K562 (cell line): Measurements from ENCODE around the gene VPS35L. TPM values are rescaled to one million over a fixed set of nuclear protein-coding genes. Genes with fewer than 3 reads are reported as not detected.

Source experiments
- ATAC-seq: fragments of 200-7000 bp; cut with Tn5 transposase; 3 replicates; pipeline ENCODE4 v1.9.1; 2020; ENCODE audit warnings: moderate library complexity
- BruUV-seq: library from RNA; stranded (reverse); fragments of 400-500 nt; replicated peaks from 2 replicates; lab custom pipeline; 2021; lab: Mats Ljungman, UMichigan
- CTCF ChIA-PET: fragments of 300-600 bp; formaldehyde crosslinking; extraction: SDS; loops from one replicate; lab custom pipeline; 2021; ENCODE audit warnings: low intra/inter-chr PET ratio; lab: Yijun Ruan, JAX
- POLR2A ChIA-PET: fragments of 300-600, 350-650 bp; sonication (Branson Sonifier 250); formaldehyde crosslinking; extraction: SDS; loops from one replicate; lab custom pipeline; 2021; ENCODE audit warnings: antibody characterized with exemption, inconsistent platforms; lab: Yijun Ruan, JAX
- DNase-seq, 4 experiments: peaks; one replicate each; pipeline versions ENCODE4 v3.0.0 to v3.0.0-alpha.2; 2011 to 2018; ENCODE audit warnings: low spot score in 3 of 4, mixed read lengths in 3 of 4; ENCODE audit errors: extremely low read depth in 1 of 4
- FAIRE-seq: peaks from 2 replicates; lab custom pipeline; 2011; peaks lifted over from hg19 to GRCh38; lab: Jason Lieb, UNC
- H2AFZ ChIP-seq: 2 replicates; pipeline ENCODE4 v1.6.0; 2011; ENCODE audit warnings: low read depth, low read length, control low read depth, inconsistent platforms
- H3K27ac ChIP-seq: fragments of 200-600 bp; 3 replicates; pipeline ENCODE4 v1.8.0; 2011; ENCODE audit warnings: low read depth, mild to moderate bottlenecking, control low read depth, inconsistent platforms, low read length, moderate library complexity, mixed read lengths; ENCODE audit errors: extremely low read depth
- H3K27me3 ChIP-seq, 2 experiments: fragments of 300-600 bp in 1 of 2; 2 replicates in 1 of 2; 3 replicates in 1 of 2; pipeline versions ENCODE4 v1.6.0 to v1.8.0; 2011; ENCODE audit warnings: inconsistent platforms in 2 of 2, low read length in 2 of 2, mild to moderate bottlenecking in 1 of 2, mixed read lengths in 1 of 2, moderate library complexity in 1 of 2; ENCODE audit not compliant: control insufficient read depth in 2 of 2, insufficient read depth in 2 of 2
- H3K36me3 ChIP-seq: fragments of 300-600 bp; 3 replicates; pipeline ENCODE4 v1.8.0; 2011; ENCODE audit warnings: mild to moderate bottlenecking, low read length, inconsistent platforms; ENCODE audit not compliant: control insufficient read depth, insufficient read depth
- H3K4me1 ChIP-seq, 2 experiments: fragments of 200-600 bp in 1 of 2; replicated peaks in 1 of 2; 2 replicates in 1 of 2; 3 replicates in 1 of 2; pipeline versions ENCODE4 v1.5.1 to v1.8.0; 2011; ENCODE audit warnings: inconsistent platforms in 2 of 2, low read length in 2 of 2, mild to moderate bottlenecking in 1 of 2, mixed read lengths in 1 of 2, moderate library complexity in 1 of 2; ENCODE audit not compliant: control insufficient read depth in 2 of 2, insufficient read depth in 2 of 2
- H3K4me2 ChIP-seq: 2 replicates; pipeline ENCODE4 v1.6.1; 2011; ENCODE audit warnings: low read length, control low read depth, inconsistent platforms, mixed read lengths; ENCODE audit not compliant: insufficient read depth
- H3K4me3 ChIP-seq: fragments of 200-600 bp; sonication (generic), shearing (Covaris generic); 2 replicates; pipeline ENCODE4 v1.5.1; 2016; ENCODE audit warnings: control low read depth, inconsistent platforms
- H3K79me2 ChIP-seq: fragments of 200-600 bp; 3 replicates; pipeline ENCODE4 v1.8.0; 2011; ENCODE audit warnings: low read length, inconsistent platforms; ENCODE audit not compliant: control insufficient read depth, insufficient read depth
- H3K9ac ChIP-seq, 2 experiments: 2 replicates each; pipeline versions ENCODE4 v1.6.0 to v1.6.1; 2011; ENCODE audit warnings: low read depth in 2 of 2, low read length in 2 of 2, control low read depth in 1 of 2, inconsistent platforms in 1 of 2, mild to moderate bottlenecking in 1 of 2, mixed read lengths in 1 of 2; ENCODE audit not compliant: insufficient read depth in 1 of 2
- H3K9me1 ChIP-seq: one replicate; pipeline ENCODE4 v1.6.0; 2011; ENCODE audit warnings: inconsistent platforms, mild to moderate bottlenecking, low read length, moderate library complexity; ENCODE audit not compliant: control insufficient read depth, insufficient read depth
- H3K9me3 ChIP-seq: replicated peaks from 2 replicates; pipeline ENCODE4 v1.5.1; 2011; ENCODE audit warnings: low read depth, low read length, inconsistent platforms; ENCODE audit not compliant: control insufficient read depth, insufficient read depth
- H4K20me1 ChIP-seq: replicated peaks from 2 replicates; pipeline ENCODE4 v1.6.1; 2011; ENCODE audit warnings: low read length, inconsistent platforms, mixed read lengths; ENCODE audit not compliant: control insufficient read depth, insufficient read depth
- GATAD2A ChIP-seq: fragments of 450-650 bp; IDR thresholded peaks from 2 replicates; pipeline ENCODE4 v1.6.1; 2017
- TCFL5 ChIP-seq: fragments of 250-450 bp; sonication (Bioruptor Pico); conservative IDR thresholded peaks from 2 replicates; pipeline ENCODE4 v1.6.1; 2021; ENCODE audit warnings: mild to moderate bottlenecking, moderate library complexity, matching md5 sums
- XRCC4 ChIP-seq: IDR thresholded peaks from one replicate; pipeline ENCODE4 v1.6.1; 2011; ENCODE audit not compliant: insufficient read depth, insufficient read length; ENCODE audit errors: extremely low read depth
- ZNF197 ChIP-seq: fragments of 200-800 bp; sonication (Bioruptor generic); IDR thresholded peaks from 2 replicates; pipeline ENCODE4 v1.6.1; 2016; ENCODE audit warnings: low read depth, missing genetic modification characterization, missing compliant biosample characterization
- ZNF253 ChIP-seq: fragments of 250-450 bp; sonication (Bioruptor Pico); conservative IDR thresholded peaks from 2 replicates; pipeline ENCODE4 v1.6.1; 2021; ENCODE audit warnings: mild to moderate bottlenecking
- in situ Hi-C: fragments of 300-500 bp; cut with MboI; formaldehyde crosslinking; loops from 4 replicates; pipeline ENCODE4 v1.15.0; 2018; ENCODE audit warnings: inconsistent platforms, mixed read lengths
- intact Hi-C: fragments of 100-400 bp; cut with micrococcal nuclease; formaldehyde crosslinking; loops from 2 replicates; pipeline ENCODE4 v1.14.2; 2022
- polyA plus RNA-seq, 8 experiments: library from polyadenylated mRNA; depleted of rRNA in 4 of 8; stranded (reverse) in 5 of 8; unstranded in 3 of 8; fragments of >200 nt; fragmentation: Nextera tagmentation in 2 of 8; fragmentation: Illumina TruSeq in 1 of 8; extraction: Ambion mirVana in 2 of 8; extraction: Trizol in 1 of 8; gene quantifications; 2 replicates each; pipeline versions ENCODE4 v1.2.1 to v1.2.3, GENCODE V29; 2011 to 2014; ENCODE audit warnings: inconsistent platforms in 1 of 8, missing spikeins in 1 of 8
- total RNA-seq, 7 experiments: library from RNA; depleted of rRNA in 6 of 7; stranded (reverse); fragments of >200 nt in 6 of 7; fragmentation: Illumina TruSeq in 2 of 7; extraction: Trizol in 2 of 7; gene quantifications; 2 replicates each; pipeline versions ENCODE4 v1.2.1 to v1.2.3, GENCODE V29; 2011 to 2021; ENCODE audit warnings: low replicate concordance in 1 of 7
- TF ChIP-seq, protein P1 (sequence below): fragments of 200-600 bp; sonication (generic); IDR thresholded peaks from one replicate; pipeline ENCODE4 v1.6.1; 2012; ENCODE audit warnings: mild to moderate bottlenecking, low read depth, low read length, inconsistent platforms

Gene VPS35L
- total and polyA plus RNA-seq, 9 of the 15 experiments (the other 6 are each of a cell fraction or from before 2014, with no cell fraction given): 10.2 to 30.4 (median 20.1) TPM

DNA sequence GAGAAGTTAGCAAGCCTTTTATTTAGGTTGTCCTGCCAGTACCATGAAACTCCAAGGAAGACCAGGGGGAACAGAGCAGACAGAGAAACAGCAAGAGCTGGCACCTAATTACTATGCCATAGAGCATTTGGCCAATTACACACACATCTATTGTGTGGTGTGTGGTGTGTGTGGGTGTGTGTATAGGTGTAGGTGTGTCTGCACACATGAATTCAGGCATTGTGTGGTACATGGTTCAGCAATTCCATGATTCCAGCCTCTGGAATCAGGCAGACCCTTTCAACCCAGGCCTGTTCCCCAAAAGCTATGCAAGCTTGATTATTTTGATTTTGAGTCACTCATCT, 188.3 kb downstream of the VPS35L start:
- Histone ChIP-seq H3K79me2 (no peaks in the 10 kb centered on the region), H3K9me1 (no peaks in the 10 kb centered on the region), H4K20me1 (no peaks in the 10 kb centered on the region), H3K4me1 (peaks cover 4 to 10% of the 10 kb centered on the region in 2 experiments; a peak in 3 of 5 replicates), H3K9ac (no peak overlapping the region), H3K4me2 (no peak overlapping the region), H3K27ac (no peak overlapping the region), H2AFZ (no peak overlapping the region), H3K36me3 (no peaks in the 10 kb centered on the region), H3K27me3 (no peaks in the 10 kb centered on the region), H3K9me3 (no peaks in the 10 kb centered on the region), H3K4me3 (no peak overlapping the region)
- BruUV-seq: no TSS peak
- DNase-seq: no peak
- in situ Hi-C loops: no loop called here
- ATAC-seq: no peak
- FAIRE-seq: no peak
- intact Hi-C loops: no loop called here
- ChIA-PET CTCF (no interaction called here), POLR2A (interaction anchor here (1.1 to 1.3 kb wide), 2 partner anchors 9 to 15 kb away, joined by 3 read pairs; no protein-coding TSS in a partner anchor)
- no peak for TF ChIP-seq XRCC4
- TF ChIP-seq TCFL5: no peak
- TF ChIP-seq ZNF253 (CRISPR knock-in tag): no peak
- TF ChIP-seq ZNF197: no peak
- TF ChIP-seq GATAD2A: no peak
- TF ChIP-seq, protein P1, sequence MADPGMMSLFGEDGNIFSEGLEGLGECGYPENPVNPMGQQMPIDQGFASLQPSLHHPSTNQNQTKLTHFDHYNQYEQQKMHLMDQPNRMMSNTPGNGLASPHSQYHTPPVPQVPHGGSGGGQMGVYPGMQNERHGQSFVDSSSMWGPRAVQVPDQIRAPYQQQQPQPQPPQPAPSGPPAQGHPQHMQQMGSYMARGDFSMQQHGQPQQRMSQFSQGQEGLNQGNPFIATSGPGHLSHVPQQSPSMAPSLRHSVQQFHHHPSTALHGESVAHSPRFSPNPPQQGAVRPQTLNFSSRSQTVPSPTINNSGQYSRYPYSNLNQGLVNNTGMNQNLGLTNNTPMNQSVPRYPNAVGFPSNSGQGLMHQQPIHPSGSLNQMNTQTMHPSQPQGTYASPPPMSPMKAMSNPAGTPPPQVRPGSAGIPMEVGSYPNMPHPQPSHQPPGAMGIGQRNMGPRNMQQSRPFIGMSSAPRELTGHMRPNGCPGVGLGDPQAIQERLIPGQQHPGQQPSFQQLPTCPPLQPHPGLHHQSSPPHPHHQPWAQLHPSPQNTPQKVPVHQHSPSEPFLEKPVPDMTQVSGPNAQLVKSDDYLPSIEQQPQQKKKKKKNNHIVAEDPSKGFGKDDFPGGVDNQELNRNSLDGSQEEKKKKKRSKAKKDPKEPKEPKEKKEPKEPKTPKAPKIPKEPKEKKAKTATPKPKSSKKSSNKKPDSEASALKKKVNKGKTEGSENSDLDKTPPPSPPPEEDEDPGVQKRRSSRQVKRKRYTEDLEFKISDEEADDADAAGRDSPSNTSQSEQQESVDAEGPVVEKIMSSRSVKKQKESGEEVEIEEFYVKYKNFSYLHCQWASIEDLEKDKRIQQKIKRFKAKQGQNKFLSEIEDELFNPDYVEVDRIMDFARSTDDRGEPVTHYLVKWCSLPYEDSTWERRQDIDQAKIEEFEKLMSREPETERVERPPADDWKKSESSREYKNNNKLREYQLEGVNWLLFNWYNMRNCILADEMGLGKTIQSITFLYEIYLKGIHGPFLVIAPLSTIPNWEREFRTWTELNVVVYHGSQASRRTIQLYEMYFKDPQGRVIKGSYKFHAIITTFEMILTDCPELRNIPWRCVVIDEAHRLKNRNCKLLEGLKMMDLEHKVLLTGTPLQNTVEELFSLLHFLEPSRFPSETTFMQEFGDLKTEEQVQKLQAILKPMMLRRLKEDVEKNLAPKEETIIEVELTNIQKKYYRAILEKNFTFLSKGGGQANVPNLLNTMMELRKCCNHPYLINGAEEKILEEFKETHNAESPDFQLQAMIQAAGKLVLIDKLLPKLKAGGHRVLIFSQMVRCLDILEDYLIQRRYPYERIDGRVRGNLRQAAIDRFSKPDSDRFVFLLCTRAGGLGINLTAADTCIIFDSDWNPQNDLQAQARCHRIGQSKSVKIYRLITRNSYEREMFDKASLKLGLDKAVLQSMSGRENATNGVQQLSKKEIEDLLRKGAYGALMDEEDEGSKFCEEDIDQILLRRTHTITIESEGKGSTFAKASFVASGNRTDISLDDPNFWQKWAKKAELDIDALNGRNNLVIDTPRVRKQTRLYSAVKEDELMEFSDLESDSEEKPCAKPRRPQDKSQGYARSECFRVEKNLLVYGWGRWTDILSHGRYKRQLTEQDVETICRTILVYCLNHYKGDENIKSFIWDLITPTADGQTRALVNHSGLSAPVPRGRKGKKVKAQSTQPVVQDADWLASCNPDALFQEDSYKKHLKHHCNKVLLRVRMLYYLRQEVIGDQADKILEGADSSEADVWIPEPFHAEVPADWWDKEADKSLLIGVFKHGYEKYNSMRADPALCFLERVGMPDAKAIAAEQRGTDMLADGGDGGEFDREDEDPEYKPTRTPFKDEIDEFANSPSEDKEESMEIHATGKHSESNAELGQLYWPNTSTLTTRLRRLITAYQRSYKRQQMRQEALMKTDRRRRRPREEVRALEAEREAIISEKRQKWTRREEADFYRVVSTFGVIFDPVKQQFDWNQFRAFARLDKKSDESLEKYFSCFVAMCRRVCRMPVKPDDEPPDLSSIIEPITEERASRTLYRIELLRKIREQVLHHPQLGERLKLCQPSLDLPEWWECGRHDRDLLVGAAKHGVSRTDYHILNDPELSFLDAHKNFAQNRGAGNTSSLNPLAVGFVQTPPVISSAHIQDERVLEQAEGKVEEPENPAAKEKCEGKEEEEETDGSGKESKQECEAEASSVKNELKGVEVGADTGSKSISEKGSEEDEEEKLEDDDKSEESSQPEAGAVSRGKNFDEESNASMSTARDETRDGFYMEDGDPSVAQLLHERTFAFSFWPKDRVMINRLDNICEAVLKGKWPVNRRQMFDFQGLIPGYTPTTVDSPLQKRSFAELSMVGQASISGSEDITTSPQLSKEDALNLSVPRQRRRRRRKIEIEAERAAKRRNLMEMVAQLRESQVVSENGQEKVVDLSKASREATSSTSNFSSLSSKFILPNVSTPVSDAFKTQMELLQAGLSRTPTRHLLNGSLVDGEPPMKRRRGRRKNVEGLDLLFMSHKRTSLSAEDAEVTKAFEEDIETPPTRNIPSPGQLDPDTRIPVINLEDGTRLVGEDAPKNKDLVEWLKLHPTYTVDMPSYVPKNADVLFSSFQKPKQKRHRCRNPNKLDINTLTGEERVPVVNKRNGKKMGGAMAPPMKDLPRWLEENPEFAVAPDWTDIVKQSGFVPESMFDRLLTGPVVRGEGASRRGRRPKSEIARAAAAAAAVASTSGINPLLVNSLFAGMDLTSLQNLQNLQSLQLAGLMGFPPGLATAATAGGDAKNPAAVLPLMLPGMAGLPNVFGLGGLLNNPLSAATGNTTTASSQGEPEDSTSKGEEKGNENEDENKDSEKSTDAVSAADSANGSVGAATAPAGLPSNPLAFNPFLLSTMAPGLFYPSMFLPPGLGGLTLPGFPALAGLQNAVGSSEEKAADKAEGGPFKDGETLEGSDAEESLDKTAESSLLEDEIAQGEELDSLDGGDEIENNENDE: no peak
